Right cardiac atrium (tissue), 5 donors: Measurements from ENCODE around the gene SAFB2. TPM values are rescaled to one million over a fixed set of nuclear protein-coding genes. Genes with fewer than 3 reads are reported as not detected.

Source experiments
- ATAC-seq, 2 donors: fragments of 200-7000 bp; cut with Tn5 transposase; one replicate each; pipeline versions ENCODE4 v1.8.0 to v1.9.1; 2020; ENCODE audit warnings: moderate library complexity in 2 of 2, mild to moderate bottlenecking in 1 of 2
- DNase-seq, 3 donors: peaks; one replicate each; pipeline ENCODE4 v3.0.0-alpha.2; 2020
- H3K27ac ChIP-seq: one replicate; pipeline ENCODE4 v1.5.1; 2013; ENCODE audit warnings: mild to moderate bottlenecking, low read length, control low read depth, moderate library complexity
- H3K27me3 ChIP-seq: one replicate; pipeline ENCODE4 v1.6.1; 2013; ENCODE audit not compliant: control insufficient read depth, insufficient read depth
- H3K4me1 ChIP-seq: one replicate; pipeline ENCODE4 v1.6.1; 2013; ENCODE audit warnings: low read length; ENCODE audit not compliant: control insufficient read depth, insufficient read depth
- H3K4me3 ChIP-seq: one replicate; pipeline ENCODE4 v1.5.1; 2013; ENCODE audit warnings: low read length, control low read depth
- H3K9me3 ChIP-seq: one replicate; pipeline ENCODE4 v1.6.1; 2013; ENCODE audit warnings: low read length; ENCODE audit not compliant: control insufficient read depth
- WGBS: extraction: QIAGEN DNeasy Blood & Tissue Kit; methylation state at CpG from one replicate; pipeline ENCODE4 v1.1.7; 2013; 5-methylcytosine and 5-hydroxymethylcytosine counted together
- intact Hi-C, 4 donors: fragments of 100-400 bp; cut with DNase I; formaldehyde crosslinking; loops; one replicate each; pipeline versions ENCODE4 v1.11.0 to v1.14.0; 2022 to 2023
- polyA plus RNA-seq: library from polyadenylated mRNA; stranded (reverse); fragments of 200-250 nt; gene quantifications from one replicate; pipeline ENCODE4 v1.2.3, GENCODE V29; 2013
- total RNA-seq, 4 donors: library from RNA; stranded (reverse); fragmentation: NEBNext Ultra II Directional; extraction: Animal tissue kit (Norgen Biotek cat#: 25700); gene quantifications; one replicate each; pipeline ENCODE4 v1.2.1, GENCODE V29; 2021
- donor health status: healthy with polysubstance abuse.
- donor health status: DM: no; HTN: yes; CAD: no.
- donor health status: DM: no; HTN: no; CAD: no.
- donor health status: DM: no; HTN: yes; CAD: no; lungs with severe emphysema.
- donor health status: DM: yes; HTN: yes; CAD: no.

The SAFB2 gene
- total and polyA plus RNA-seq, 5 donors, result 43.6 to 68.8 (median 63.1) TPM

DNA sequence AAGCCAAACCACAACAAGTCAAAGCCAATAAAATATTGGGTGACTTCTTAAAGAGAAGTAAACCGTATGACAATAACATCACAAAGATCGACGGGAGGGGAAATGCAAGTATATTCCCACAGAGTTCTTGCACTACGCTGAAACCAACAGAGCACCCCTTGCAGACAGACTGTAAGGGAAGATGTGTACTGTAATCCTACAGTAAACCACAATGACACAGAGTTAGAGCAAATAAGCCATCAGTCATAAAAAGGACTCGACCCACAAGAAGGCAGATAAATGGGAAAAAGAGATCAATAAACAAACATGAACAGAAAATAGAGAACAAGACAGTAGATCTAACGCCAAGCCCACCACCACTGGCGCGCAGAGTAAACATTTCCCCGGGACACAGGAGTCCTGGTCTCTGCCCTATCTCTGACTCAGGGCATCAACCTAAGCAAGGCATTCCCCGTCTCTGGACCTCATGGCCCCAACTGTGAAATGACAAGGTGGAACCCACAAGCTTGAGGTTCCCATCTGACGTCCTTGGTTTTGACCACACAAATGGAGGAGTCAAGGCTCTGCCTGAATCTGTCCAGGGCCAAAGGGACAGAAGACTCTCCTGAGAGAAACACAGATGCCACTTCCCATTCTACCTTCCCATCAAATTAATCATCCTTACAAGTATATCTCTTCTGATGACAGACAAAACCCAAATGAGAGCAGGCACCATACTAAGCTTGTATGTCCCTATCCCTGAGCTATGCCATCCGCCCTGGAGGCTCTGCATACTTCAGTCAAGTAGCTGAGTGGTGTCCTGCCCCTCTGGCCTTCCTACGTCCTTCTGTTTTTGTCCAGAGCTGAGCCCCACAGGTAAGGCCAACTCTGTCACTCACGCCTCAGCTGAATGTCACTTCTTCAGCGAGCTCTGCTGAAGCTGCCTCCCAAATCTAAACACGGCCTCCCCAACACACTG, 15.0 kb downstream of the SAFB2 start:
- 84% methylated on average over 16 of the region's 16 CpGs for WGBS
- H3K9me3 ChIP-seq, result no peaks in the 10 kb centered on the region
- H3K4me3 ChIP-seq, result no peak overlapping the region
- intact Hi-C loops, result no loop called here
- DNase-seq, result no peak
- no peaks in the 10 kb centered on the region for H3K27me3 ChIP-seq
- H3K27ac ChIP-seq, result no peak overlapping the region
- peak; percentile 31 to 68 for ATAC-seq
- no peaks in the 10 kb centered on the region for H3K4me1 ChIP-seq

DNA sequence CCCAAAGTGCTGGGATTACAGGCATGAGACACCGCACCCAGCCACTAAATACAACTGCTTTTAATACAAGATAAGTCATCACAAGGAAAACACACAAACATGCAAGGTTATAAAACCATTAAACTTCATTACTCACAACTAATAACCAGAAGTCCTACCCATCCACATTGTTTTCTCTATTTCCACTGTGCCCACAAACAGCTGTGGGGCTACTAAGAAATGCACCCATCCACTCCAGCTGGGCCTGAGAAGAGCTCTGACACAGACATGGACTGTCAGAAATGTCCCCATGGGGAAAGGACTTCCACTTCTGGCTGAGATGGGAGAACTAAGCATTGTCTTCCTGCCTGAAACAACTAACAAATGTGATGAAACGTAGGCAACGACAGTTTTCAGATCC, 17.2 kb downstream of the SAFB2 start:
- Histone ChIP-seq H3K9me3 (no peaks in the 10 kb centered on the region), H3K27me3 (no peaks in the 10 kb centered on the region), H3K4me1 (no peaks in the 10 kb centered on the region), H3K27ac (no peak overlapping the region), H3K4me3 (no peak overlapping the region)
- 77% methylated on average over 3 of the region's 3 CpGs for WGBS
- ATAC-seq (no peak), DNase-seq (no peak)
- intact Hi-C loops, result no loop called here

DNA sequence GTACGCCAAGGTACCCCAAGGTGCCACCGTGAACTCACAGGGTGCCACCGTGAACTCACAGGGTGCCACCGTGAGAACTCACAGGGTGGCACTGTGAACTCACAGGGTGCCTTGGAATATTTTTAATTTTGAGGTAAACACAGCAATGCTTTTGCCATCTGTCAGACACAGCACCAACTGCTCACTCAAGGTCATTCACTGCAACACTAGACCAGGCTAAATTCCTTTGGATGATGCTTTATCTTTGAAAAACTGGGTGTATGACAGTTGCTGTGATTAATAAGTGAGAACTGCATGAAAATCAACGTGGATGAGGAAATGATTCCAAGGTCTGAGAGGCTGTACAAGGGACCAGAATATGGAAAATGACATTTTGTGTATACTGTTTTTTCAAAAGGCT, 18.9 kb downstream of the SAFB2 start:
- no peak for ATAC-seq
- Histone ChIP-seq H3K27ac (no peak overlapping the region), H3K9me3 (no peaks in the 10 kb centered on the region), H3K4me3 (no peak overlapping the region), H3K4me1 (no peaks in the 10 kb centered on the region), H3K27me3 (no peaks in the 10 kb centered on the region)
- intact Hi-C loops, result no loop called here
- WGBS, result 84% methylated on average over 5 of the region's 5 CpGs
- no peak for DNase-seq

DNA sequence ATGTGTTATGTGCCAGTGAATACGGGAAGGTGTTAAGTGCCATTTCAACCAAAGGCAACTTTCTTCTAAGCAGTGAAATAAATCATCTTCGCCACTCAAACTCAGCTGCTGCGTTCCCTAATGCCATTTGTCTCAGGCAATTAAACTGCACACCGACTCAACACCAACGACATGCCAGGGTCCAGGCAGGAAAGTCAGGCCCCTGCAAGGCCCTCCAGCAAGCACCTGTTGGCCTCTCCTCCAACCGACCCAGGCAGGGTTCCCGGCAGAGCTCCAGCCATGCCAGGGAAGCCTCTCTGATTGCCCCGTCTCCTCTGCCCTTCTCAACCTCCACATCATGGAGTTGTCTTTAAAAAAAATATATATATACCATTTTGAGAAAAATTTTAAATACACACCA, 21.8 kb downstream of the SAFB2 start:
- H3K4me3 ChIP-seq, result no peak overlapping the region
- intact Hi-C loops, result no loop called here
- DNase-seq (no peak), ATAC-seq (no peak)
- H3K4me1 ChIP-seq, result no peaks in the 10 kb centered on the region
- WGBS, result 86% methylated on average over 8 of the region's 8 CpGs
- H3K27me3 ChIP-seq, result no peaks in the 10 kb centered on the region
- no peak overlapping the region for H3K27ac ChIP-seq
- H3K9me3 ChIP-seq, result no peaks in the 10 kb centered on the region

DNA sequence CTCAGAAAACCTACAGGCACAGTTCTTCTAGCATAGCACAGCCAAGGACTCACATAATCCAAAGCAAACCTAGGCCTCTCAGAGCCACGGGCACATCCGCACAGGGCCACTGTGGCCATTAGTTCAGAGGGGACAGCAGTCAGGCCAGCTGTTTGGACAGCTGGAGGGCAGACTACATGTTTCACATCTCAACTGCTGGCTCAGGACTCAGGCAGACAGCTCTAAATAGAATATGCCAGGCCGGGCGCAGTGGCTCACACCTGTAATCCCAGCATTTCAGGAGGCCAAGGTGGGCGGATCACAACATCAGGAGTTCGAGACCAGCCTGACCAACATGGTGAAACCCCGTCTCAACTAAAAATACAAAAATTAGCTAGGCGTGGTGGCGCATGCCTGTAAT, 26.8 kb downstream of the SAFB2 start:
- no peaks in the 10 kb centered on the region for H3K4me1 ChIP-seq
- no peak for DNase-seq
- H3K4me3 ChIP-seq, result no peak overlapping the region
- H3K27ac ChIP-seq, result no peak overlapping the region
- no peaks in the 10 kb centered on the region for H3K9me3 ChIP-seq
- intact Hi-C loops, result no loop called here
- H3K27me3 ChIP-seq, result no peaks in the 10 kb centered on the region
- 94% methylated on average over 9 of the region's 9 CpGs for WGBS
- no peak for ATAC-seq

DNA sequence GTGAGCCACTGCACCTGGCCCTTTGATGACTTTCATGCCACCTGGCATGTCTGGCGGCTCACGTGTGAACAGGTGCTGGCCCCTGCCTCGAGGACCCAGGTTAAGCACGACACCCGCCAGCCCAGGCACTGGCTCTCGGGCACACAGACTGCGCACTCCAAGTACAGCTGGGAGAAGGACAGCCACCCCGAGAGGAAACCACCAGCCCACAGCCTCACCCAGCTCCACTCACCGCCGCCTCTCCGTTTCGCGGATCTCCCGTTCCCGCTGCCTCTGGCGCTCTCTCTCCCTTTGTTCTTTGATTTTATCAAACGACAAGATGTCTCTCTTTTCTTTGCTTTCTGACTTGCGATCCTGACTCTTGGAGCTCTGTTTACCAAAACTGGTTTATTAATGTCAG, 27.4 kb downstream of the SAFB2 start:
- H3K27ac ChIP-seq, result no peak overlapping the region
- WGBS, result 94% methylated on average over 18 of the region's 18 CpGs
- no peak overlapping the region for H3K4me3 ChIP-seq
- H3K4me1 ChIP-seq, result no peaks in the 10 kb centered on the region
- DNase-seq (no peak), ATAC-seq (no peak)
- no peaks in the 10 kb centered on the region for H3K9me3 ChIP-seq
- no peaks in the 10 kb centered on the region for H3K27me3 ChIP-seq
- intact Hi-C loops, result no loop called here

DNA sequence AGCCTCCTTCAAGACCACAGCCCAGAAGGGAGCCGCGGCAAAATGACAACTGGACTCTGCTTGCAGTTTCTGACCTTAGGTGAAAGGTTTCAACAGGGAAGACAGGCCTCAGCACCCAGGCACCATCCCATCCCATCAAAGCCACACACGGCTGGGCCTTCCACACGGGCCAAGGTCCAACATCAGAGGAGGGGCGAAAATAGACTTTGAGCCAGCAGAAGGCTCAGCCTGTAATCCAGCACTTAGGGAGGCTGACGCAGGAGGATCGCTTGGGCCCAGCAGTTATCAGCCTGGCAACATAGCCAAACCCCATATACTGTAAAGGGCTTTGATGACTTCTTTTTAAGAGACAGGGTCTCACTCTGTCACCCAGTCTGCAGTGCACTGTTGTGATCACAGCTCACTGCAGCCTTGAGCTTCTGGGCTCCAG, 28.0 kb downstream of the SAFB2 start:
- Histone ChIP-seq H3K9me3 (no peaks in the 10 kb centered on the region), H3K4me1 (no peaks in the 10 kb centered on the region), H3K4me3 (no peak overlapping the region), H3K27ac (no peak overlapping the region), H3K27me3 (no peaks in the 10 kb centered on the region)
- intact Hi-C loops, result no loop called here
- no peak for ATAC-seq
- DNase-seq, result no peak
- WGBS, result 87% methylated on average over 7 of the region's 7 CpGs

DNA sequence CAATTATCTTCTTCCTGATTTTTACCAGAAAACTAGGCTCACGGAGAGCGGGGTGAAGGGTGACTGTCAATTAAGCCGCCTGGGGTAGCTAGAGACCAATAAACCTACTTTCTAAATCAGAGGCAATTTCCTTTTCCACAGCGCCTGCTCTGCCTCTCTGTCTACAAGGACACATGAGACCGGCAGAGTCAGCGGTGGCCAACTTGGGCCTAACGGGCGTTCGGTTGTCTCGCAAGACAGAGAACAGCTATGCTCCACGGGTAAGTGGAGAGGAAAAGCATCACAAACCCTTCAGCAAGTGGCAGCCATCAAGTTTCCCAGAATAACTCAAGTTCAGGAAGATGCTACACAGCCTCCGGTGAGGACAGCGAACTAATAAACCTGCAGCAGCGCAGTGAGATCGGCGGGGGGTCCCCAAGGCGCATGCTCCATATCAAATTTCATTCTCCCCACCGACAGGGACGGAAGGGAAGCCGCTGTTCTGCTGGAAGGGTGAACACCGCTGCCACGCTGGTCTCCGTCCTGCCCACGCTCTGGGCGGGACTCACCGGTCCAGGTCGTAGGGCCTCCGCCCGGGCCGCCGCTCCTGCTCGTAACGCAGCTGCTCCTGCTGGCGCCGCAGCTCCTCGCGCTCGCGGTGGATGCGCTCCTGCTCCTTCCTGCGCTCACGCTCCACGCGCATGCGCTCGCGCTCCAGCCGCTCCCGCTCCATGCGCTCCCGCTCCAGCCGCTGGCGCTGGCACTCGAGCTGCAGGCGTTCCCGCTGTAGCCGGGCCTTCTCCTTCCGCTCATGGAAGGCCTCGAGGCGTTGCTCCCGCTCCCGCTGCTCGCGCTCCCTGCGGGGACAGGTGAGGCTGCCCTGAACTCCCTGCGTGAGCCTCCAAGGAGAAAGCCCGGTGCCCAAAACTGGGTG, 29.0 kb downstream of the SAFB2 start:
- Histone ChIP-seq H3K9me3 (no peaks in the 10 kb centered on the region), H3K27me3 (no peaks in the 10 kb centered on the region), H3K4me3 (no peak overlapping the region), H3K27ac (no peak overlapping the region), H3K4me1 (peaks cover 2% of the 10 kb centered on the region)
- intact Hi-C loops, result no loop called here
- ATAC-seq (no peak), DNase-seq (no peak)
- 92% methylated on average over 67 of the region's 67 CpGs for WGBS

DNA sequence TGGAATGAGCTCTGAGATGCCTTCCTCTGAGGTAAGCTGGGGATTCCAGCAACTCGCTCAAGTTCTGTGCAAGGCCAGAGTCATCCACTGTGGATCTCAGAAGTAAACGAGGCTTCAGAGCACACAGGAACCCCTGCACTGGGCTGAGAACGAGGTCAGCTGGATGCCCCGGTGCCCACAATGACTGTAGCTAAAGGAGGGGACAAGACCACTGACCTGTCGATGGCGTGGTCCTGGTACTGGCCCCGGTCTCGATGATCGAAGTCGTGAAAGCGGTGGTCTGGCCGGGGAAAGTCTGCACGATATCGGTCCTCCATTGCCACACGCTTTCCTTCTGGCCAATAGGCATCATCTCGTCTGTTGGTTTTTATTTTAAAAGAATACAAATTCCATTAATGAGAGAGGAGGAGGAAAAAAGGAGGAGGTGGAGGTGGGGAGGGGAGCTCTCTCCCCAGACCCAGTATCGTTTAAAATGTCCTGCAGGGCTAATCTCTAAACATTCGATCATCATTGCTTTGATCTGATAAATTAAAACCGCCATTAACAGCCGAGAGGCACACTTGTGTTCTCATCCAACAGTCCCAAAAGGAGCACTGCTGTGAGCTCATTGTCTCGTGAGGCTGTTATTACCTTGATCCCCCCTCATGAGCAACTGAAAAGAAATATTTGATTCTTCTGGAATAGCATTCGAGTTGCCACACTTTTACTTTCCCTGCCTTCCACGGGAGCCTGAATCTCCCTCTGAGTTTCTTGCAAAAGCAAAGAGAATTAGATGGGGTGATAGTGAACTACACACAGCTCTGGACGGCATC, 29.8 kb downstream of the SAFB2 start:
- intact Hi-C loops, result no loop called here
- no peak for ATAC-seq

DNA sequence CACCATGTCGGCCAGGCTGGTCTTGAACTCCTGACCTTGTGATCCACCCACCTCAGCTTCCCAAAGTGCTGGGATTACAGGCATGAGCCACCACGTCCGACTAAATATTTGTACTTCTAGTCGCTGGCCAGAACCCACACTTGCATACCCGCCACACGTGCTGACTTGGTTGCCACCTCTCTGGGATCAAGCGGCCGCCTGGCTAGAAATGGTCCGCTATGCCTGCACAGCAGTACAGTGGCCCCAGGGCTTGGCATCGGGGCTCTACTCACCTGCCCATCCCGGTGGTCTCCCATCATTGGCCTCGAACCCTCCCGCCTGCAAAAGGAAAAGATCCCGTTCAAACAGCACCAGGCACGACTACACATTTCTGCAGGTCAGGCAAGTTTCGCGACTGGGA, 31.1 kb downstream of the SAFB2 start:
- Histone ChIP-seq H3K27ac (no peak overlapping the region), H3K9me3 (no peaks in the 10 kb centered on the region), H3K27me3 (no peaks in the 10 kb centered on the region), H3K4me1 (peaks cover 2% of the 10 kb centered on the region), H3K4me3 (no peak overlapping the region)
- no peak for ATAC-seq
- no peak for DNase-seq
- intact Hi-C loops, result no loop called here
- 93% methylated on average over 17 of the region's 17 CpGs for WGBS

More for the DNA sequence above, 29.8 kb downstream of the SAFB2 start:
- Histone ChIP-seq H3K4me3 (no peak overlapping the region), H3K27ac (no peak overlapping the region), H3K27me3 (no peaks in the 10 kb centered on the region), H3K4me1 (peaks cover 2% of the 10 kb centered on the region), H3K9me3 (no peaks in the 10 kb centered on the region)
- no peak for DNase-seq
- WGBS, result 89% methylated on average over 24 of the region's 24 CpGs
